ENCODE measurements around the gene PRLR. TPM values are rescaled to one million over a fixed set of nuclear protein-coding genes. Genes with fewer than 3 reads are reported as not detected.
A peak's percentile ranks its signal among the peaks of the same experiment; 100 is the strongest.

PRLR gene
- total RNA-seq, 2 experiments from 2014 or later = not detected

DNA sequence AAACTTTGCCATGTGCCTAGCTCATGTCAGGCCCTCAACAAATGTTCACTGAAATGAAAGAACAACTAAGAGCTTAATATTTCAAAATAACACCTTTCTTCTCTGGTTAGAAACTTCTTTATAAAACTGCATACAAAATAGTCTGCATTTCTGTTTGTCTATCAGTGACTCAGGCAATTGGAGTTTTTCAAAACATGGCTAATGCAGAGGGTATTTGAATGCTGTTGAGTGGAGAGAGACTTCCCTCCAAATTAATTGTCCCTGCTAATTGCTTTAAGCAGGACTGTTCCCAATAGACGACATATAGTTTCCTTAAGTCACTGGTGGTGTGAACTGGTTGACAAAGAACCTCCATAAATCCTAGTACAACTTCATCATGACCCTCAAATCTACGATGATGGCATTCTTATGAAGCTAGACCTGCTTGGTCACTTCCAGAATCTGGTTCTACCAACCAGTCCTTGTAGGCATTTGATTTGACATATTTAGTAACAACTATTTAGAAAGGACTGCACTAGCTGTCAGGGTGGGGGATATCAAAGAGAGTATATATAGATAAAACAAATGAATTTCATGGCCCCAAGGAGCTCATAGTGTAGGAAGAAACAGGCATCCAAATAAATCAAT is 84.5 kb downstream of the PRLR start:
- no peaks in the 10 kb centered on the region for H3K9me3 Mint-ChIP-seq (ENCODE audit: insufficient read depth)
- POLR2A ChIA-PET = no interaction called here
- no peaks in the 10 kb centered on the region for H3K4me1 Mint-ChIP-seq (ENCODE audit: low read depth)
- H3K27ac Mint-ChIP-seq = no peak overlapping the region
- no peak for DNase-seq
- H3K4me3 Mint-ChIP-seq = no peak overlapping the region
- H3K36me3 Mint-ChIP-seq (ENCODE audit: low read depth) = no peaks in the 10 kb centered on the region
- CTCF ChIA-PET = no interaction called here
- ATAC-seq = no peak
- peaks cover 14% of the 10 kb centered on the region for H3K27me3 Mint-ChIP-seq (ENCODE audit: low read depth)

DNA sequence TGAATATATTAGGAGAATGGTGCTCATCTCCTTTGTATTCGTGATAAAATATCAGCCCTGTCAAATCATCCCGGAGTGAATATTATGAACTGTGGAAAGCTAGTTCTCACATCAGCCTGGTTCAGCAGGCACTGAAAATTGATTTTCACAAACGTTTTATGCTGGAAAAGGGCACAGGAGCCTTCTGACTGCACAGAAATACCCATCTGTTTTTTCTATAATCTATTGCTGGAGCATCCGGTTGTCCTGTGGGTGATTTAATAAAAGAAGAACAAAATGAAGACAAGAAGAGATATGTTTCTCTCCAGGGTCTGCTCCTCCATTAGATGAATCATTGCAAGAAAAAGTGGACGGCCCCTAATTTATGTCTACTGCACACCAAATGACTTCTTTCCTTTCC is 85.3 kb downstream of the PRLR start:
- DNase-seq (no peak), ATAC-seq (no peak)
- H3K27me3 Mint-ChIP-seq (ENCODE audit: low read depth) = peaks cover 14% of the 10 kb centered on the region
- ChIA-PET POLR2A (no interaction called here), CTCF (no interaction called here)
- H3K36me3 Mint-ChIP-seq (ENCODE audit: low read depth) = no peaks in the 10 kb centered on the region
- no peaks in the 10 kb centered on the region for H3K4me1 Mint-ChIP-seq (ENCODE audit: low read depth)
- no peak overlapping the region for H3K4me3 Mint-ChIP-seq
- no peaks in the 10 kb centered on the region for H3K9me3 Mint-ChIP-seq (ENCODE audit: insufficient read depth)
- no peak overlapping the region for H3K27ac Mint-ChIP-seq

DNA sequence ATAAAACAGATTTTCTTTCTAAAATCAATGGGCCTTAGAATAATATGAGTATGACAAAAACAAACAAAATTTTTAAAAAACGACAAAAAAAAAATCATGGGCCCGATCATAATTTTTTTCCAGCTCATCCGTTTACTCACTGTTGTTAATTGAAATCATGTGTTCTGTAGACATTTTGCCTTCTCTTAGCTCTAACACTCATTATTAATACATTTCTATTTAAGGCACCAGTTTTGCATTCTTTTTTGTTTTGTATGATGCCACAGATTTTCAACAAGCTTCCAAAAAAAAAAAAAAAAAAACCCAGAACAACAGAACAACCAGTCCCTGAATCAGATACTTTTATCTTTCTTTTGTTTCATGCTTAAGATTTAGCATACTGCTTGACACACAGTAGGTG is 86.4 kb downstream of the PRLR start:
- H3K36me3 Mint-ChIP-seq (ENCODE audit: low read depth) = no peaks in the 10 kb centered on the region
- no peaks in the 10 kb centered on the region for H3K4me1 Mint-ChIP-seq (ENCODE audit: low read depth)
- ChIA-PET POLR2A (no interaction called here), CTCF (interaction anchor here (0.7 kb wide), 1 partner anchor 116 kb away, joined by 3 read pairs; no protein-coding TSS in a partner anchor)
- H3K9me3 Mint-ChIP-seq (ENCODE audit: insufficient read depth) = no peaks in the 10 kb centered on the region
- peaks cover 14% of the 10 kb centered on the region for H3K27me3 Mint-ChIP-seq (ENCODE audit: low read depth)
- no peak overlapping the region for H3K27ac Mint-ChIP-seq
- DNase-seq (no peak), ATAC-seq (no peak)
- no peak overlapping the region for H3K4me3 Mint-ChIP-seq

DNA sequence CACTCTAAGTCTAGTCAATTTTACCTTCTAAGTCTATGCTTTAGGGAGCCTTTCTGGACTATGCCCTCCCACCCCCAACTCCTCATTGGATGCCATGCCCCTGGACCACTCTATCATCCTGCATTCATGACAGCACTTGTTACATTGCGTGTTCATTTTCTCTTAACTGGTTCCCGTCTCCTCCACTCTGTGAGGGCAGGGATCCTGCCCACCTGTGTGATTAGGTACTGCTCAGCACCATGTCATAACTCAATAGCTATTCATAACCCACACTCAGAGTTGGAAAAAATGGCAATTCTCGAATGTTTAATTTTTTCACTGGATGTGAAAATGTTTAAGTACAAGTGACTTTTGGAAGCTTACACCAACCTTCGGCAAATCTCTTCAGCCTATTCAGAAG is 88.5 kb downstream of the PRLR start:
- DNase-seq (no peak), ATAC-seq (no peak)
- no peak overlapping the region for H3K4me3 Mint-ChIP-seq
- peaks cover 13% of the 10 kb centered on the region for H3K27me3 Mint-ChIP-seq (ENCODE audit: low read depth)
- H3K36me3 Mint-ChIP-seq (ENCODE audit: low read depth) = no peaks in the 10 kb centered on the region
- CTCF ChIA-PET = interaction anchor here (0.6 kb wide), 1 partner anchor 8 kb away, joined by 3 read pairs; no protein-coding TSS in a partner anchor
- H3K27ac Mint-ChIP-seq = no peak overlapping the region
- POLR2A ChIA-PET = no interaction called here
- no peaks in the 10 kb centered on the region for H3K4me1 Mint-ChIP-seq (ENCODE audit: low read depth)
- no peaks in the 10 kb centered on the region for H3K9me3 Mint-ChIP-seq (ENCODE audit: insufficient read depth)

DNA sequence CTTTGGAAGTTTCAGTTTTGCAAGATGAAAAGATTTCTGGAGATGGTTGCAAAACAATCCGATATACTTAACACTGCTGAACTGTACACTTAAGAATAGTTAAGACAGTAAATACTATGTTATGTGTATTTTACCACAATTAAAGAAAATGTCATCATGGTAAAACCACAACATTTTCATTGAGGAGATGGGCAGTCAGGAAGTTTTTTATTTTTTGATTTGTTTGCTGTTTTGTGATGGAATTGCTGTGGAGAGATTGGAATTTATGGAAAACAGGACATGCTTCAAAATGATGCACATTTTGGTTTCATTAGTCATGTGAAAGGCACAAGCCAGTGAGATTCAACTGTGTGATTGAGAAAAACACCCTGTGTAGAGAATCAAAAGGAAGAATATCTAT is 92.1 kb downstream of the PRLR start:
- ATAC-seq (no peak), DNase-seq (no peak)
- Mint-ChIP-seq H3K27ac (no peak overlapping the region), H3K4me1 (ENCODE audit: low read depth) (no peaks in the 10 kb centered on the region), H3K27me3 (ENCODE audit: low read depth) (peaks cover 12% of the 10 kb centered on the region), H3K4me3 (no peak overlapping the region), H3K9me3 (ENCODE audit: insufficient read depth) (no peaks in the 10 kb centered on the region), H3K36me3 (ENCODE audit: low read depth) (no peaks in the 10 kb centered on the region)
- ChIA-PET CTCF (no interaction called here), POLR2A (no interaction called here)

DNA sequence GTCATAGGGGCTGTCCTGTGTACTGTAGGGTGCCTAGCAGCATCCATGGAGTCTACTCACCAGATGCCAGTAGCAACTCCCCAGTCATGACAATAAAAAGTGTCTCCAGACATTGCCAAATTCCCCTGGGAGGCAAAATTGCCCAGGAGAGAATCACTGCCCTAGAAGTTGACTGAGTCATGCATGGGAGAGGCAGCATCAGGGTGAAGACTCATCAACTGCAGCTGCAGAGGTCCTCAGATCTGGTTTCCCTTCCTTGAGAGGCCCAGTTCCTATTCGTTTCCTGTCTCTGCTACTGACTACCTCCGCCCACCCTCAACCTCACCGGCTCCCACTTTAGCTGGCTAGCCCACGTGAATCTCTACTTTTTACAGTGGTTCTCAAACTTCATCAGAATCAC is 93.9 kb downstream of the PRLR start:
- H3K4me3 Mint-ChIP-seq = no peak overlapping the region
- H3K27ac Mint-ChIP-seq = no peak overlapping the region
- ChIA-PET POLR2A (no interaction called here), CTCF (no interaction called here)
- DNase-seq (no peak), ATAC-seq (no peak)
- no peaks in the 10 kb centered on the region for H3K36me3 Mint-ChIP-seq (ENCODE audit: low read depth)
- no peaks in the 10 kb centered on the region for H3K4me1 Mint-ChIP-seq (ENCODE audit: low read depth)
- peaks cover 7% of the 10 kb centered on the region for H3K27me3 Mint-ChIP-seq (ENCODE audit: low read depth)
- H3K9me3 Mint-ChIP-seq (ENCODE audit: insufficient read depth) = no peaks in the 10 kb centered on the region

DNA sequence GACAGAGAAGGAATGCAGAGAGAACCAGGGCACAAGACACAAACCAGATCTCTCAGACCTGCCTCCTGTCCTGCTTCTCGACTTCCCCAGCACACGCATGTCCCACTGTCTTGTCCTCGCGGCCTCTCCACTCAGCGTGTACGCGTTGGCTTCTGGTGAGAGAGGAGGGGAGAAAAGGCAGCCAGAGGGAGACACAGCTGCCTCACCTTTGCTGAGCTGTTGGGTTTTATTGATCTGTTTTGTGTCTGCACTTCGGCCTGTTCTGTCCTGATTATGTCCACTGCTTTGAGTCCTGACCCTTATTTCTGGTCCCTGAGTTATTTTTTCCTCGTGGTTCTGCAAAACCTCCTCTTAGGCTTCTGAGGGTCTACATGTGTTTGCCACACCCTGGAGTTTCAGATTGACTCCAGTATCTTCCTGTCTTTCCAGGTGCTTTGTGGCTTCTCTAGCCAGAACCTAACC is 95.0 kb downstream of the PRLR start:
- H3K27ac Mint-ChIP-seq = no peak overlapping the region
- peaks cover 4% of the 10 kb centered on the region for H3K4me1 Mint-ChIP-seq (ENCODE audit: low read depth)
- peaks cover 12% of the 10 kb centered on the region for H3K27me3 Mint-ChIP-seq (ENCODE audit: low read depth)
- POLR2A ChIA-PET = no interaction called here
- H3K9me3 Mint-ChIP-seq (ENCODE audit: insufficient read depth) = no peaks in the 10 kb centered on the region
- ATAC-seq = no peak
- CTCF ChIA-PET = interaction anchor here (0.9 kb wide), 1 partner anchor 791 kb away, joined by 3 read pairs; no protein-coding TSS in a partner anchor
- no peak for DNase-seq
- no peaks in the 10 kb centered on the region for H3K36me3 Mint-ChIP-seq (ENCODE audit: low read depth)
- no peak overlapping the region for H3K4me3 Mint-ChIP-seq

DNA sequence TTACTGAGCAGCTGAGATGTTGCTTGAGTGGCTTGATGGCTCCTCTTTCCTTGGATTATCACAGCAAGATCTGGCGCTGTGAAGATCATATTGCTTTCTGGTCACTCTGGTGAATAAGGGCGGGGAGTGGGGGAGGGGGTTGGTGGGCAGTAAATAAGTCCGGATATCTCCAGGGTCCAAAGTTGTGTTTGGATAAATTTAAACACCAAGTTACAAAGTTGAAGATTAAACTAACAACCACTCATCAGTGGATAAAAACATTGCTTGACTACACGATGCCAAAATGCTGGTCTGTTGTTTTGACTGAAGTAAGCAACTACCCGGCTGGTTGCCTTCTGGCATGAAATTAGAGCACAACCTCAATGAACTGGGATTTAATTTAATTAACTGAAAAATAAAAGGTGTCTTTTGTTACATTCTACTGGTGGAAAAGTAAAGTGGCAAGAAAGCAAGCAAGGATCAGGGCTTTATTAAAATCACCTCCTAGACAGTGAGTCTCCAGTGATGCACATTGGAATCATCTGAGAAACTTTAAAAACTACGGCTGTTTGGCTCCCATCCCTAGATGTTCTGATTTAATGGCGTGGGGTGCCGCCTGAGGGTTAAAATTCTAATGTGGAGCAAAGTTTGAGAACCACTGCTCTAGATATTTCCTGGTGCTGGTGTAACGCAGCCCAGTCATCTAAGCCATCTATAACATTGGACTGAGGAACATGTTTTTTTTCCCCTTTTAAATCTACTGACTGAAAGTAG is 95.8 kb downstream of the PRLR start:
- CTCF ChIA-PET = interaction anchor here (0.9 kb wide), 1 partner anchor 792 kb away, joined by 3 read pairs; no protein-coding TSS in a partner anchor

DNA sequence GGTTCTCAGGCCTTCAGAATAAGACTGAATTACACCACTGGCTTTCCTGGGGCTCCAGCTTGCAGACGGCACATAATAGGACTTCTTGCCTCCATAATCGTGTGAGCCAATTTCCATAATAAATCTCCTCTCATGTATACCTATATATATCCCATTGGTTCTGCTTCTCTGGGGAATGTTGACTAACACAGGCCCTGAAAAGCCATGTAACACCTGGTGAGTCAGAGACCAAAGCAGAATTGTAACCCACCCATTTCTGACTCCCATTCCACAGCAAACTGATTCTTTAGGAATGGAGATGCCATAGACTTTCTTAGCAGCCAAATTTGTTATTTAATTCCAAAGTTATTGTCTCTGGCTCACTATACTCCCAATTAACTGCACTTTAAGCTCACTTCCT is 97.1 kb downstream of the PRLR start:
- Mint-ChIP-seq H3K27me3 (ENCODE audit: low read depth) (peaks cover 22% of the 10 kb centered on the region), H3K36me3 (ENCODE audit: low read depth) (no peaks in the 10 kb centered on the region), H3K27ac (no peak overlapping the region), H3K9me3 (ENCODE audit: insufficient read depth) (no peaks in the 10 kb centered on the region), H3K4me1 (ENCODE audit: low read depth) (peaks cover 9% of the 10 kb centered on the region), H3K4me3 (no peak overlapping the region)
- DNase-seq (no peak), ATAC-seq (no peak)
- ChIA-PET POLR2A (interaction anchor here (0.6 kb wide), 1 partner anchor 18 kb away, joined by 3 read pairs; no protein-coding TSS in a partner anchor), CTCF (interaction anchor here (0.7 kb wide), 1 partner anchor 9 kb away, joined by 3 read pairs; no protein-coding TSS in a partner anchor)

More for the DNA sequence above, 95.8 kb downstream of the PRLR start:
- no peaks in the 10 kb centered on the region for H3K36me3 Mint-ChIP-seq (ENCODE audit: low read depth)
- peaks cover 15% of the 10 kb centered on the region for H3K27me3 Mint-ChIP-seq (ENCODE audit: low read depth)
- H3K4me3 Mint-ChIP-seq = no peak overlapping the region
- DNase-seq (no peak), ATAC-seq (no peak)
- H3K4me1 Mint-ChIP-seq (ENCODE audit: low read depth) = peaks cover 9% of the 10 kb centered on the region
- POLR2A ChIA-PET = no interaction called here
- H3K27ac Mint-ChIP-seq = no peak overlapping the region
- H3K9me3 Mint-ChIP-seq (ENCODE audit: insufficient read depth) = no peaks in the 10 kb centered on the region

DNA sequence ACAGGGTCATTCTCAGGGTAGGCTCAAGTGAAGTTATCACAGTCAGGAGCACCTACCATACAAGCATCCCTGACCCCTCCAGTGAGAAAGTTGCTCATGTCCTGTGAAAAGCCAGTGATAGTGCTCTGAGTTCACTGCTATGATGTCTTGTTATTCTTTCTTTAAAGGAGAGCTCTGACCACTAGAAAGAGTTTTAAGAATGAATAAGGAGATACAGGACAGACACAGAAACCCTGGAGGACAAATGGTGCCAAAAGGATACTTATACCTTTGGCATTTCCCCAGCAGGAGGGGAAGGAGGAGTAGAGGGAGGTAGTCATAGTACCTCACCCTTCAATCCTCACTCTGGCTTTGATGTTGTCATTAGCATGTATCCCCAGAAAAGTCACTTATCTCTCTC is 98.6 kb downstream of the PRLR start:
- ChIA-PET CTCF (no interaction called here), POLR2A (no interaction called here)
- Mint-ChIP-seq H3K27me3 (ENCODE audit: low read depth) (peaks cover 27% of the 10 kb centered on the region), H3K4me3 (no peak overlapping the region), H3K4me1 (ENCODE audit: low read depth) (peaks cover 9% of the 10 kb centered on the region), H3K27ac (no peak overlapping the region), H3K9me3 (ENCODE audit: insufficient read depth) (no peaks in the 10 kb centered on the region), H3K36me3 (ENCODE audit: low read depth) (no peaks in the 10 kb centered on the region)
- no peak for DNase-seq
- ATAC-seq = no peak

DNA sequence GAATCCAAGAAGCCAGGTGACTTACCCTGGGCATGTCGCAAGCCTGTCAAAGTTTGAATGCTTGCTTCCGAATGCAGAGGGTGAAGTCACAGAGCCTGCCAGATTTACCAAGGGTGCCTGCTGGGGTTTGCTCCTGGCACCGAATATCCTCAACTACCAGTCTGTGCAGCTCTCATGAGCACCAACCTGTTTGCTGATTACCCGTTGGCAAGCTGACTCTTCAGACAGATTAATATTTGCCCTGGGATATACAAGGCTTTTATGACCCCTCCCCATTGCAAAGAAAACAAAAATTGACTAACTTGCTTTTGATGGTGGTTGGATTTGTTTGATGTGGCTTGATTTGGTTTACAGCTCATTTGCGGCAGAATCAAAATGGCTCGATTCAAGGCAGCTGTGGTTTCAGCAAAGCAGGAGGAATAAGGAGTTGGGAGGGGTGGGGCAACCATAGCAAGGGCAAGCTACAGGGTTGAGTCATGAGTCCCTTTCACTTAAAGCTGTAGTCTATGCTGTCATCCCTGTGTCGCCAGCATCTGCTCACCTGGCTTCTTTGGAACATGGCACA is 100.3 kb downstream of the PRLR start:
- no peak overlapping the region for H3K4me3 Mint-ChIP-seq
- H3K27me3 Mint-ChIP-seq (ENCODE audit: low read depth) = peaks cover 27% of the 10 kb centered on the region
- peaks cover 9% of the 10 kb centered on the region for H3K4me1 Mint-ChIP-seq (ENCODE audit: low read depth)
- no peaks in the 10 kb centered on the region for H3K9me3 Mint-ChIP-seq (ENCODE audit: insufficient read depth)
- ATAC-seq (peak; percentile 88), DNase-seq (peak; percentile 64)
- H3K36me3 Mint-ChIP-seq (ENCODE audit: low read depth) = no peaks in the 10 kb centered on the region
- CTCF ChIA-PET = no interaction called here
- no peak overlapping the region for H3K27ac Mint-ChIP-seq
- POLR2A ChIA-PET = no interaction called here

DNA sequence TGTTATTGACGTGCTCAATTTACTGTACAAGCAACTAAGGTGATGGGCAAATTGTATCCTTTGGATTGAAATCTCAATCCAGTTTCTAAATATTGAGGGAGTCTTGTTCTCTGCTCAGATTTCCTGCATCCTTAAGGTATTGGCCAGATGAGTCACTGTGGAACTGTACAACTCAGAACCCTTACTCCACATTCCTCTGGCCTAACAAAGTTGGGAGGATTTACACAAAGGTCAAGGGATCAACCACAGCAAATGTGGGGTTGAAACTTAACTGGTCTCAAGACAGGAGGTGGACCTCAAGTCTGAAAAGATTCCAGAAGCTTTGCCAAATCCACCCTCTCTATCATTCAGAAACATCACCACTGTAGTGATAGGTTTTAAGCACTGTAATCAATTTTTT is 101.0 kb downstream of the PRLR start:
- no peaks in the 10 kb centered on the region for H3K9me3 Mint-ChIP-seq (ENCODE audit: insufficient read depth)
- peaks cover 9% of the 10 kb centered on the region for H3K4me1 Mint-ChIP-seq (ENCODE audit: low read depth)
- H3K36me3 Mint-ChIP-seq (ENCODE audit: low read depth) = no peaks in the 10 kb centered on the region
- H3K27me3 Mint-ChIP-seq (ENCODE audit: low read depth) = peaks cover 27% of the 10 kb centered on the region
- CTCF ChIA-PET = no interaction called here
- POLR2A ChIA-PET = no interaction called here
- H3K27ac Mint-ChIP-seq = no peak overlapping the region
- ATAC-seq (no peak), DNase-seq (no peak)
- H3K4me3 Mint-ChIP-seq = no peak overlapping the region
